A549 (cell line): ENCODE data around the gene TMEM244. TPM values are rescaled to one million over a fixed set of nuclear protein-coding genes. Genes with fewer than 3 reads are reported as not detected.

Experiments
- ATAC-seq, 2 experiments: fragments of 200-7000 bp in 1 of 2; fragments of >200 bp in 1 of 2; cut with Nextera tagmentation in 1 of 2; cut with Tn5 transposase in 1 of 2; 3 replicates each; pipeline versions ENCODE4 v1.8.0 to v1.9.1; 2018 to 2020; ENCODE audit warnings: mild to moderate bottlenecking in 1 of 2, moderate library complexity in 1 of 2
- CTCF ChIA-PET: fragments of 300-600 bp; sonication (Branson Sonifier 250); formaldehyde crosslinking; extraction: SDS; loops from one replicate; lab custom pipeline; 2021; ENCODE audit warnings: antibody characterized with exemption, inconsistent platforms; lab: Yijun Ruan, JAX
- POLR2A ChIA-PET: fragments of 350-600 bp; formaldehyde crosslinking; extraction: SDS; loops from one replicate; lab custom pipeline; 2021; ENCODE audit warnings: antibody characterized with exemption, inconsistent platforms; lab: Yijun Ruan, JAX
- DNase-seq, 2 experiments: peaks; one replicate each; pipeline versions ENCODE4 v3.0.0 to v3.0.0-alpha.2; 2011 to 2016; ENCODE audit warnings: low read depth in 1 of 2, low spot score in 1 of 2
- FAIRE-seq: peaks from 2 replicates; lab custom pipeline; 2011; peaks lifted over from hg19 to GRCh38; lab: Jason Lieb, UNC
- H3K27ac ChIP-seq, 2 experiments: fragments of >200 bp; sonication (Bioruptor Twin); formaldehyde crosslinking; 3 replicates each; pipeline ENCODE4 v1.5.1; 2016 to 2017
- H3K4me1 ChIP-seq: fragments of >200 bp; sonication (Bioruptor Twin); formaldehyde crosslinking; 3 replicates; pipeline ENCODE4 v1.6.1; 2016
- H3K4me2 ChIP-seq: fragments of >200 bp; sonication (Bioruptor Twin); formaldehyde crosslinking; 3 replicates; pipeline ENCODE4 v1.6.1; 2016
- H3K4me3 ChIP-seq: fragments of >200 bp; sonication (Bioruptor Twin); formaldehyde crosslinking; 3 replicates; pipeline ENCODE4 v1.5.1; 2016
- H3K9me3 ChIP-seq: fragments of >200 bp; sonication (Bioruptor Twin); formaldehyde crosslinking; 3 replicates; pipeline ENCODE4 v1.6.1; 2016
- CBX2 ChIP-seq: fragments of 200-600 bp; sonication (generic); IDR thresholded peaks from 2 replicates; pipeline ENCODE4 v1.6.1; 2016; ENCODE audit warnings: low read depth, mild to moderate bottlenecking, borderline replicate concordance
- CHD4 ChIP-seq: fragments of 200-600 bp; sonication (generic); IDR thresholded peaks from 2 replicates; pipeline ENCODE4 v1.6.1; 2016; ENCODE audit warnings: antibody characterized with exemption, mild to moderate bottlenecking, borderline replicate concordance
- EHF ChIP-seq: fragments of 250-450 bp; sonication (Bioruptor Pico); IDR thresholded peaks from 2 replicates; pipeline ENCODE4 v1.5.0; 2020; ENCODE audit warnings: mild to moderate bottlenecking
- EHMT2 ChIP-seq: fragments of 200-600 bp; sonication (generic); IDR thresholded peaks from 2 replicates; pipeline ENCODE4 v1.6.1; 2016; ENCODE audit warnings: antibody characterized with exemption, low read depth, mild to moderate bottlenecking, moderate library complexity
- FOSB ChIP-seq: fragments of 250-450 bp; sonication (Bioruptor Pico); IDR thresholded peaks from 2 replicates; pipeline ENCODE4 v1.5.0; 2020; ENCODE audit warnings: mild to moderate bottlenecking, moderate library complexity
- FOXS1 ChIP-seq: fragments of 250-450 bp; sonication (Bioruptor Pico); IDR thresholded peaks from 2 replicates; pipeline ENCODE4 v1.5.0; 2020; ENCODE audit warnings: mild to moderate bottlenecking, moderate library complexity
- GATA3 ChIP-seq: IDR thresholded peaks from 2 replicates; pipeline ENCODE4 v1.6.1; 2012; ENCODE audit warnings: borderline replicate concordance
- HOXA7 ChIP-seq: fragments of 250-450 bp; sonication (Bioruptor Pico); IDR thresholded peaks from 2 replicates; pipeline ENCODE4 v1.5.0; 2020; ENCODE audit warnings: mild to moderate bottlenecking, moderate library complexity
- KDM1A ChIP-seq: fragments of 200-600 bp; sonication (generic); IDR thresholded peaks from 2 replicates; pipeline ENCODE4 v1.6.1; 2016; ENCODE audit warnings: low read depth, mild to moderate bottlenecking
- KDM5A ChIP-seq: fragments of 200-600 bp; sonication (generic); IDR thresholded peaks from 2 replicates; pipeline ENCODE4 v1.6.1; 2016; ENCODE audit warnings: antibody characterized with exemption, mild to moderate bottlenecking
- NFE2L2 ChIP-seq: fragments of 150-350 bp; conservative IDR thresholded peaks from 2 replicates; pipeline ENCODE4 v1.6.1; 2014; ENCODE audit warnings: low read length
- NPAS2 ChIP-seq: fragments of 250-450 bp; sonication (Bioruptor Pico); IDR thresholded peaks from 2 replicates; pipeline ENCODE4 v1.8.0; 2022; ENCODE audit warnings: mild to moderate bottlenecking, moderate library complexity, borderline replicate concordance
- NR3C1 ChIP-seq: fragments of >200 bp; sonication (Bioruptor Twin); formaldehyde crosslinking; IDR thresholded peaks from 3 replicates; pipeline ENCODE4 v1.6.1; 2017
- TFCP2L1 ChIP-seq: fragments of 250-450 bp; sonication (Bioruptor Pico); IDR thresholded peaks from 2 replicates; pipeline ENCODE4 v1.5.0; 2021; ENCODE audit warnings: mild to moderate bottlenecking
- TP53 ChIP-seq: fragments of 250-450 bp; sonication (Bioruptor Pico); IDR thresholded peaks from 2 replicates; pipeline ENCODE4 v1.5.0; 2021; ENCODE audit warnings: mild to moderate bottlenecking, moderate library complexity
- ZC3H11A ChIP-seq: fragments of 450-650 bp; IDR thresholded peaks from 2 replicates; pipeline ENCODE4 v1.6.1; 2014; ENCODE audit warnings: antibody characterized with exemption, mild to moderate bottlenecking
- ZFP36 ChIP-seq: fragments of 450-650 bp; IDR thresholded peaks from 2 replicates; pipeline ENCODE4 v1.6.1; 2014; ENCODE audit warnings: borderline replicate concordance; ENCODE audit not compliant: partially characterized antibody
- ZNF302 ChIP-seq: fragments of 250-450 bp; sonication (Bioruptor Pico); IDR thresholded peaks from 2 replicates; pipeline ENCODE4 v1.9.0; 2021; ENCODE audit warnings: inconsistent platforms, mild to moderate bottlenecking, moderate library complexity
- ZSCAN20 ChIP-seq: fragments of 250-450 bp; sonication (Bioruptor Pico); IDR thresholded peaks from 2 replicates; pipeline ENCODE4 v1.8.0; 2022; ENCODE audit warnings: mild to moderate bottlenecking, moderate library complexity
- WGBS: methylation state at CpG from one replicate; pipeline ENCODE4 v1.1.6; 2017; ENCODE audit errors: missing lambda C conversion rate; 5-methylcytosine and 5-hydroxymethylcytosine counted together
- polyA plus RNA-seq, 4 experiments: library from polyadenylated mRNA; depleted of rRNA in 3 of 4; stranded (reverse); fragments of >200 nt; fragmentation: RNase III in 1 of 4; extraction: RNeasy Plus Mini Kit Qiagen cat#74134 plus additional on column Dnase treatment in 1 of 4; gene quantifications; 2 replicates in 3 of 4; 3 replicates in 1 of 4; pipeline ENCODE4 v1.2.3, GENCODE V29; 2011 to 2017
- TF ChIP-seq, protein P1 (sequence below): fragments of 200-600 bp; sonication (generic); IDR thresholded peaks from 2 replicates; pipeline ENCODE4 v1.6.1; 2016; ENCODE audit warnings: antibody characterized with exemption, mild to moderate bottlenecking, moderate library complexity
- TF ChIP-seq, protein P2 (sequence below): fragments of 150-350 bp; IDR thresholded peaks from 2 replicates; pipeline ENCODE4 v1.6.1; 2014; ENCODE audit warnings: low read depth, mild to moderate bottlenecking, low read length
- TF ChIP-seq, protein P3 (sequence below): IDR thresholded peaks from 2 replicates; pipeline ENCODE4 v1.6.1; 2012
- TF ChIP-seq, protein P4 (sequence below): IDR thresholded peaks from 2 replicates; pipeline ENCODE4 v1.6.1; 2012

TMEM244 gene
- polyA plus RNA-seq, 2 of the 4 experiments (the other 2 are of a cell fraction), result not detected

DNA sequence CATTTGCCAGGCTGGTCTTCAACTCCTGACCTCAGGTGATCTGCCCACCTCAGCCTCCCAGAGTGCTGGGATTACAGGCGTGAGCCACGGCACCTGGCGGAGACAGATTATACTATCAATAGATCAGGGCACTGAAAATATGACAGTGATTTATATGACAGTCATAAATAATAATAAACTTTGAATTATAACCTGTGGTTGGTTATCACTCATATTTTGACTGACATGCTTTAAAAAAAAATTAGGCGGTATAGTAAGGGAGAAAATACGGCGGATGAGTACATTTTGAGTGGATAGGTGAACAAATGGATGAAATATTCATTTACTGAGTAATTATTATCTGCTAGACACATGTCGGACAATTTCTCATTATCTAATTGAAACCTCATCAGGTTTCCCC is 28.8 kb downstream of the TMEM244 start:
- no peaks in the 10 kb centered on the region for H3K4me1 ChIP-seq
- POLR2A ChIA-PET, result no interaction called here
- DNase-seq, result no peak
- 81% methylated on average over 7 of the region's 7 CpGs for WGBS
- FAIRE-seq, result no peak
- CTCF ChIA-PET, result no interaction called here
- no peak overlapping the region for H3K27ac ChIP-seq
- no peak for ATAC-seq
- H3K4me2 ChIP-seq, result no peak overlapping the region
- no peak for TF ChIP-seq NPAS2 (CRISPR knock-in tag)
- no peak for TF ChIP-seq NR3C1
- TF ChIP-seq ZFP36, result no peak
- no peak for TF ChIP-seq NFE2L2
- no peaks in the 10 kb centered on the region for H3K9me3 ChIP-seq
- H3K4me3 ChIP-seq, result no peak overlapping the region

DNA sequence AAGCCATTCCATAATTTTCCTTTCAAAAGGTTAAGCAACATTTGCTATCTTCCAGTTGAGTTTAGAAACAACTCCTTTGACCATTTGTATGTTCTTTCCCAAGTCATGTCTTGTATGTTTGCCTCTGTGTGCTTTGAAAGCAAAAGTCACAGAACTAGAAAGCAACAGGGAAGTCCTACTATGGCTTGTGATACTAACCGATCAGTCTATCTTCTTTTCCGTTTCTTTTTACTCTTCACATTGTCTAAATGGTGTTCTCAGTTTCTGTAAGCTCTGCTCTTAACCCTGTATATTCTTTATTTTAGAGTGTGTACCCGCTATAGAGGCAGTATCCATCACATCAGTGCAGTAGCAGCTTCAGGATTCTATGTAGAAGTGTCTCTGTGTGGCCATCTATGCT is 32.9 kb downstream of the TMEM244 start:
- no peak overlapping the region for H3K27ac ChIP-seq
- TF ChIP-seq ZNF302 (CRISPR knock-in tag), result no peak
- TF ChIP-seq, protein P1, sequence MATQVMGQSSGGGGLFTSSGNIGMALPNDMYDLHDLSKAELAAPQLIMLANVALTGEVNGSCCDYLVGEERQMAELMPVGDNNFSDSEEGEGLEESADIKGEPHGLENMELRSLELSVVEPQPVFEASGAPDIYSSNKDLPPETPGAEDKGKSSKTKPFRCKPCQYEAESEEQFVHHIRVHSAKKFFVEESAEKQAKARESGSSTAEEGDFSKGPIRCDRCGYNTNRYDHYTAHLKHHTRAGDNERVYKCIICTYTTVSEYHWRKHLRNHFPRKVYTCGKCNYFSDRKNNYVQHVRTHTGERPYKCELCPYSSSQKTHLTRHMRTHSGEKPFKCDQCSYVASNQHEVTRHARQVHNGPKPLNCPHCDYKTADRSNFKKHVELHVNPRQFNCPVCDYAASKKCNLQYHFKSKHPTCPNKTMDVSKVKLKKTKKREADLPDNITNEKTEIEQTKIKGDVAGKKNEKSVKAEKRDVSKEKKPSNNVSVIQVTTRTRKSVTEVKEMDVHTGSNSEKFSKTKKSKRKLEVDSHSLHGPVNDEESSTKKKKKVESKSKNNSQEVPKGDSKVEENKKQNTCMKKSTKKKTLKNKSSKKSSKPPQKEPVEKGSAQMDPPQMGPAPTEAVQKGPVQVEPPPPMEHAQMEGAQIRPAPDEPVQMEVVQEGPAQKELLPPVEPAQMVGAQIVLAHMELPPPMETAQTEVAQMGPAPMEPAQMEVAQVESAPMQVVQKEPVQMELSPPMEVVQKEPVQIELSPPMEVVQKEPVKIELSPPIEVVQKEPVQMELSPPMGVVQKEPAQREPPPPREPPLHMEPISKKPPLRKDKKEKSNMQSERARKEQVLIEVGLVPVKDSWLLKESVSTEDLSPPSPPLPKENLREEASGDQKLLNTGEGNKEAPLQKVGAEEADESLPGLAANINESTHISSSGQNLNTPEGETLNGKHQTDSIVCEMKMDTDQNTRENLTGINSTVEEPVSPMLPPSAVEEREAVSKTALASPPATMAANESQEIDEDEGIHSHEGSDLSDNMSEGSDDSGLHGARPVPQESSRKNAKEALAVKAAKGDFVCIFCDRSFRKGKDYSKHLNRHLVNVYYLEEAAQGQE, result no peak
- TF ChIP-seq TFCP2L1, result no peak
- TF ChIP-seq CHD4, result no peak
- TF ChIP-seq EHMT2, result no peak
- no peak for TF ChIP-seq CBX2
- no peak for TF ChIP-seq NFE2L2
- no peak for TF ChIP-seq ZSCAN20 (CRISPR knock-in tag)
- TF ChIP-seq KDM1A, result no peak
- TF ChIP-seq HOXA7 (CRISPR knock-in tag), result no peak
- no peak for TF ChIP-seq TP53 (CRISPR knock-in tag)
- TF ChIP-seq EHF (CRISPR knock-in tag), result no peak
- no peak for TF ChIP-seq GATA3
- TF ChIP-seq KDM5A, result no peak
- no peak for TF ChIP-seq FOSB (CRISPR knock-in tag)
- TF ChIP-seq, protein P2, sequence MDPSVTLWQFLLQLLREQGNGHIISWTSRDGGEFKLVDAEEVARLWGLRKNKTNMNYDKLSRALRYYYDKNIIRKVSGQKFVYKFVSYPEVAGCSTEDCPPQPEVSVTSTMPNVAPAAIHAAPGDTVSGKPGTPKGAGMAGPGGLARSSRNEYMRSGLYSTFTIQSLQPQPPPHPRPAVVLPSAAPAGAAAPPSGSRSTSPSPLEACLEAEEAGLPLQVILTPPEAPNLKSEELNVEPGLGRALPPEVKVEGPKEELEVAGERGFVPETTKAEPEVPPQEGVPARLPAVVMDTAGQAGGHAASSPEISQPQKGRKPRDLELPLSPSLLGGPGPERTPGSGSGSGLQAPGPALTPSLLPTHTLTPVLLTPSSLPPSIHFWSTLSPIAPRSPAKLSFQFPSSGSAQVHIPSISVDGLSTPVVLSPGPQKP, result no peak
- TF ChIP-seq, protein P3, sequence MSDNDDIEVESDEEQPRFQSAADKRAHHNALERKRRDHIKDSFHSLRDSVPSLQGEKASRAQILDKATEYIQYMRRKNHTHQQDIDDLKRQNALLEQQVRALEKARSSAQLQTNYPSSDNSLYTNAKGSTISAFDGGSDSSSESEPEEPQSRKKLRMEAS, result no peak
- TF ChIP-seq, protein P4, sequence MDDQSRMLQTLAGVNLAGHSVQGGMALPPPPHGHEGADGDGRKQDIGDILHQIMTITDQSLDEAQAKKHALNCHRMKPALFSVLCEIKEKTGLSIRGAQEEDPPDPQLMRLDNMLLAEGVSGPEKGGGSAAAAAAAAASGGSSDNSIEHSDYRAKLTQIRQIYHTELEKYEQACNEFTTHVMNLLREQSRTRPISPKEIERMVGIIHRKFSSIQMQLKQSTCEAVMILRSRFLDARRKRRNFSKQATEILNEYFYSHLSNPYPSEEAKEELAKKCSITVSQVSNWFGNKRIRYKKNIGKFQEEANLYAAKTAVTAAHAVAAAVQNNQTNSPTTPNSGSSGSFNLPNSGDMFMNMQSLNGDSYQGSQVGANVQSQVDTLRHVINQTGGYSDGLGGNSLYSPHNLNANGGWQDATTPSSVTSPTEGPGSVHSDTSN, result no peak
- TF ChIP-seq ZC3H11A, result no peak
- TF ChIP-seq FOXS1 (CRISPR knock-in tag), result no peak
- TF ChIP-seq, all 56 proteins: peak for 0
- ATAC-seq (no peak), DNase-seq (no peak), FAIRE-seq (no peak)
- ChIA-PET POLR2A (no interaction called here), CTCF (no interaction called here)
- WGBS, result 48% methylated on average over 3 of the region's 3 CpGs
- H3K4me3 ChIP-seq, result no peak overlapping the region
- H3K9me3 ChIP-seq, result no peaks in the 10 kb centered on the region
- H3K4me2 ChIP-seq, result no peak overlapping the region
- no peaks in the 10 kb centered on the region for H3K4me1 ChIP-seq
